ENCODE measurements around the gene SEMG1.

SEMG1 gene

GRCh38 chr20:45253261-45253660 is 46.4 kb downstream of the SEMG1 start:
- Mint-ChIP-seq H3K9me3 (no peaks in the 10 kb centered on the region), H3K27ac (no peak overlapping the region), H3K4me1 (no peaks in the 10 kb centered on the region), H3K27me3 (peaks cover 39% of the 10 kb centered on the region), H3K4me3 (no peak overlapping the region)
- ATAC-seq (no peak), DNase-seq (no peak)

DNA sequence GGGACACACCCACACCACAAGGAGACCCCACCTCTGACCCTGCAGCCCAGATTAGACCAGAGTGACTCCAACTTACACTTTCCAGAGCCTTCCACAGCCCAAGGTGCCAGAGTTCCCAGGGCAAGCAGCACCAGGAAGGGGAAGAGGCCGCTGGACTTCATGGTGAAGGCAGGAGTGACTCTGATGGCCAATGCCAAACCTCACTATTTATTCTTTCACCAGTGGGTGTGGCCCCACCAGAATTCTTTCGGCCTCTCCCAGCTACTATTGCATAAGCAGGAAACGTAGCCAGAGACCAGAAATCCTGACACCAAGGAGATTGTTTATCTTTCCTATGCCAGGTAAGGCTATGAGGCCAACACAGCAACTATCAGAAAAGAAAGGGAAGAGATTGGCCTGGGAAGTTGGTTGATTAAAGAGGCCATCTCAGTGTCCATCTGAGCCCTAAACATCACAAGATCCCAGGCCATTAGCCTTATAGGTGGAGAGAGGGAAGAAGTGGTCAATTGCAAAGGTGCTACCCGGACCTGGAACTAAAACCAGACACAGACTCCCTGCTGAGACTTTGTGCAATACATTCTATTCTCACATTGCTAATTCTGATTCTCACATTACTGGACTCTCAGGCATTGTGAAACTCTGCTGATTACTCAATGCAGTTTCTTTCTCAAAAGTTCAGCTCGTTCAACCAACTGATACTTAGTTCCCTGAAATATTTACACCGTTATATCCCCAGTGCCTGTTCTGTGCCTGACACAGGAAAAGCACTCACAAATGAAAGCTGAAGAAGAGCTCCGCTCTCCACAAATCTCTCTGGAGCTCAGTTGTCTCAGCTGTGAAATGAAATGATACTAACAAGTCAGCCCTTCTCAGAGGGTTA is 47.8 kb downstream of the SEMG1 start, which contains the start of gene SLPI:
Gene SLPI, minus strand, starts transcription at position 182 of the 880 bp plus-strand sequence. Its CDS starts 21 bp downstream, at position 161.
- Mint-ChIP-seq H3K27ac (peak within 1 kb of the TSS in 1 of 2 donors; percentile 33), H3K4me3 (no peak within 1 kb of the TSS), H3K9me3 (no peaks in the 10 kb centered on the region), H3K4me1 (no peaks in the 10 kb centered on the region), H3K27me3 (peaks cover 32% of the 10 kb centered on the region)
- DNase-seq, result no peak
- peak; percentile 45 for ATAC-seq

GRCh38 chr20:45257161-45257560 is 50.3 kb downstream of the SEMG1 start:
- ATAC-seq, result no peak
- no peak for DNase-seq
- Mint-ChIP-seq H3K27ac (no peak overlapping the region), H3K4me1 (no peaks in the 10 kb centered on the region), H3K9me3 (no peaks in the 10 kb centered on the region), H3K27me3 (peaks cover 12% of the 10 kb centered on the region), H3K4me3 (no peak overlapping the region)

DNA sequence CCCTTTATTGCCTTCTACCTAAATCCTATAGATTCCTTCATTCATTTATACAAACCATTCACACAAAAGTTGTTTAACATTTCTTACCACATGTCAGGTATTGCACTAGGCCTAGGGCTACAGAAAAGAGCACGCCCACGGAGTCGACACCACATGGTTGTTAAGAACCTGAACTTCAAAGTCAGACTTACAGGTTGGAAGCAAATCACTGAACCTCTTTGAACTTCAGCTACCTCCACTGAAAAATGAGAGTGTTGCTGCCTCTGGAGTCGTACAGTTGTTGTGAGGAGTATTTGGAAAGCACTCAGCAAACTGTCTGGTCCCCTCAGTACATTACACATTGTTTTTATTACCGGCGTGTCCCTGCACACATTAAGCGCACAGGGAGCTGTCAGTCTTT is 50.9 kb downstream of the SEMG1 start:
- Mint-ChIP-seq H3K4me1 (no peaks in the 10 kb centered on the region), H3K27ac (no peak overlapping the region), H3K4me3 (no peak overlapping the region), H3K27me3 (peaks cover 8% of the 10 kb centered on the region), H3K9me3 (no peaks in the 10 kb centered on the region)
- no peak for ATAC-seq
- no peak for DNase-seq

DNA sequence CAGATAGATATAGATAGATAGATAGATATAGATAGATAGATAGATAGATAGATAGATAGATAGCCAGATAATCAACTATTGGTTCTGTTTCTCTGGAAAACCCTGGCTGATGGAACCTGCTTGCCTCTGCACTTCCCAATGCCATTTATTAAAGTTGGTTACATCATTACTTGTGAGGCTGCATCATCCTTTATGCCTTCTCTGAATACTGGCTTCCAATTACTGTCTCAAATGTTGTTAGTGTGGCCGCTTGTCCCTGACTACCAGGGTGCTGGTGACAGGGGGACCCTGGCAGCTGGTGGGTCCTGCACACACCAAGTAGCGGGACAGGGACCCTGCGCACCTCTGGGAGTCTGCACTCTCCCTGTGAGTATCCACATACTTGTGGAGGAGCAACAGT is 51.4 kb downstream of the SEMG1 start:
- Mint-ChIP-seq H3K4me3 (no peak overlapping the region), H3K9me3 (no peaks in the 10 kb centered on the region), H3K27ac (no peak overlapping the region), H3K27me3 (peaks cover 5% of the 10 kb centered on the region), H3K4me1 (no peaks in the 10 kb centered on the region)
- DNase-seq (no peak), ATAC-seq (no peak)

DNA sequence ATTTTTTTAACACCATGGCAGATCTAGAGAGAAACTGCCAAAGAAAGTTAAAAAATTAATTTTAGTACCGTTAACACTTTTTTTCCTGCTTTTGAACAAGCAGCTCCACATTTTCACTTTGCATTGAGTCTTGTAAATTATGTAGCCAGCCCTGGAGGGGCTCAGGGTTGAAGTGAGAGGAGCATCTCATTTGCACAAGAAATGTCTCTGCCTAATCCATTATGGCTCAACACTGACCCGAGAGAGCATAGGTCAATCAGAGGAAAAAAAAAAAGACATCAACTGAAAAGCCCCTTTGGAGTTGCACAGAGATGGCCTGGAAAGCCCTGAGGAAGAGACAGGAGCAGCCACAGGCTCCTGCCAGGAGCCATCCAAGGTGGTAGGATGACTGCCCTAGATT is 51.8 kb downstream of the SEMG1 start:
- Mint-ChIP-seq H3K4me3 (no peak overlapping the region), H3K4me1 (no peaks in the 10 kb centered on the region), H3K27me3 (peaks cover 2% of the 10 kb centered on the region), H3K9me3 (no peaks in the 10 kb centered on the region), H3K27ac (no peak overlapping the region)
- DNase-seq, result no peak
- ATAC-seq, result no peak
